ENCODE results near the gene NCAPG2.

NCAPG2 gene

GRCh38 chr7:158648168-158648567 lies 56.4 kb downstream of the NCAPG2 start:
- TF ChIP-seq EZH2phosphoT487 (IDR thresholded peaks at IDR 0.05; ENCODE audit: low read length) (no peak), EZH2 (optimal IDR thresholded peaks at IDR 0.05; ENCODE audit: low read depth, low read length) (no peak), CTCF (IDR thresholded peaks at IDR 0.05; ENCODE audit: low read length) (no peak)
- Histone ChIP-seq H3K9ac (ENCODE audit: low read length) (no peak overlapping the region), H3K4me3 (ENCODE audit: low read length) (no peak overlapping the region), H4K20me1 (ENCODE audit: insufficient read depth, low read length) (no peaks in the 10 kb centered on the region), H3K79me2 (ENCODE audit: low read length) (peaks cover 33% of the 10 kb centered on the region), H2AFZ (ENCODE audit: low read length) (no peak overlapping the region), H3K9me2 (replicated peaks; ENCODE audit: insufficient read depth, low read length) (no peaks in the 10 kb centered on the region), H3K4me2 (ENCODE audit: low read depth, low read length) (no peak overlapping the region), H3K27me3 (replicated peaks; ENCODE audit: insufficient read depth, low read length) (no peaks in the 10 kb centered on the region), H3K27ac (ENCODE audit: low read length) (no peak overlapping the region), H3F3A (ENCODE audit: insufficient read depth, low read length) (no peaks in the 10 kb centered on the region), H3K4me1 (ENCODE audit: low read length) (no peaks in the 10 kb centered on the region), H3K36me3 (replicated peaks; ENCODE audit: insufficient read depth, low read length) (peaks cover 29% of the 10 kb centered on the region), H3K9me3 (replicated peaks; ENCODE audit: insufficient read depth, low read length) (no peaks in the 10 kb centered on the region)
- no peak for DNase-seq

DNA sequence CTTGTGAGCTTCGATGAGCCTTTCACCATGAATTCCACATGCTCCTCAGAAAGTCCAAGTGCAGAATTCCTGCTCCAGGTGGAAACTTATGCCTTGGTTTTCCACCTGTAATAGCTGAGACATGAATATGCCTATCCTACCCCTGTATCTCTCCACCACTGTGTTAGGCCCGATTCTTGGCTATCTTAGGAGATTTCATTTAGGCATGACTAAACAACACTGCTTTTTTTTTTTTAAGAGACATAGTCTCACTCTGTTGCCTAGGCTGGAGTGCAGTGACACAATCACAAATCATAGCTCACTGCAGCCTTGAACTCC lies 57.2 kb downstream of the NCAPG2 start:
- Histone ChIP-seq H3K9ac (ENCODE audit: low read length) (no peak overlapping the region), H3K4me3 (ENCODE audit: low read length) (no peak overlapping the region), H3K27ac (ENCODE audit: low read length) (no peak overlapping the region), H3K9me2 (replicated peaks; ENCODE audit: insufficient read depth, low read length) (no peaks in the 10 kb centered on the region), H3K4me2 (ENCODE audit: low read depth, low read length) (no peak overlapping the region), H2AFZ (ENCODE audit: low read length) (no peak overlapping the region), H3K27me3 (replicated peaks; ENCODE audit: insufficient read depth, low read length) (no peaks in the 10 kb centered on the region), H3K79me2 (ENCODE audit: low read length) (peaks cover 33% of the 10 kb centered on the region), H3F3A (ENCODE audit: insufficient read depth, low read length) (no peaks in the 10 kb centered on the region), H3K4me1 (ENCODE audit: low read length) (no peaks in the 10 kb centered on the region), H3K9me3 (replicated peaks; ENCODE audit: insufficient read depth, low read length) (no peaks in the 10 kb centered on the region), H3K36me3 (replicated peaks; ENCODE audit: insufficient read depth, low read length) (peaks cover 29% of the 10 kb centered on the region), H4K20me1 (ENCODE audit: insufficient read depth, low read length) (no peaks in the 10 kb centered on the region)
- no peak for TF ChIP-seq EZH2 (optimal IDR thresholded peaks at IDR 0.05; ENCODE audit: low read depth, low read length)
- no peak for TF ChIP-seq CTCF (IDR thresholded peaks at IDR 0.05; ENCODE audit: low read length)
- TF ChIP-seq EZH2phosphoT487 (IDR thresholded peaks at IDR 0.05; ENCODE audit: low read length), result no peak
- DNase-seq, result no peak

DNA sequence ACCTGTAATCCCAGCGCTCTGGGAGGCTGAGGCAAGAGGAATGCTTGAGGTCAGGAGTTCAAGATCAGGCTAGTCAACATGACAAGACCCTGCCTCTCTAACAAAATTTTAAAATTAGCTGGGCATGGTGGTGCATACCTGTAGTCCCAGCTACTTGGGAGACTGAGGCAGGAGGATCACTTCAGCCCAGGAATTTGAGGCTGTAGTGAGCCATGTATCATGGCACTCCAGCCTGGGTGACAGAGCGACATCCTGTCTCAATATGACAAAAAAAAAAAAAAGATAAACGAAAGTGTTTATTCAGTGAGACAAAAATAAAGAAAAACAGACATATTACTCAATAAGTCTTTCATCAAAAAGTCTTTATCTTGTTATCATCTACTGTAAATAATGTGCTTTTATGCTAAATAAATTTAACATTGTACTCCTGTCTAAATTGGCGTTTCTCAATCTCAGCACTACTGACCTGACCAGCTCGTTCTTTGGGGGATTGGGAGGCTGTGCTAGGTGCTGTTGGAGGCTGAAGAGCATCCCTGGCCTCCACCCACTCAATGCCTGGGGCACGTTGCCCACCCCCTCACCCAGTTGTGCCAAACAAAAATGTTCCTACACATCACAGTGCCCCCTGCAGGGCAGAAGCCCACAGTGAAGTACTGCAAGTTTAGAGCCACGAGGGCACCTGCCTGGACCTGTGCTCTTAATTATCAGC lies 57.7 kb downstream of the NCAPG2 start:
- peaks cover 25% of the 10 kb centered on the region for H3K36me3 ChIP-seq (replicated peaks; ENCODE audit: insufficient read depth, low read length)
- no peak overlapping the region for H3K27ac ChIP-seq (ENCODE audit: low read length)
- H4K20me1 ChIP-seq (ENCODE audit: insufficient read depth, low read length), result no peaks in the 10 kb centered on the region
- TF ChIP-seq CTCF (IDR thresholded peaks at IDR 0.05; ENCODE audit: low read length) (peak; percentile 66), EZH2phosphoT487 (IDR thresholded peaks at IDR 0.05; ENCODE audit: low read length) (no peak)
- H2AFZ ChIP-seq (ENCODE audit: low read length), result no peak overlapping the region
- H3K4me2 ChIP-seq (ENCODE audit: low read depth, low read length), result no peak overlapping the region
- no peaks in the 10 kb centered on the region for H3K27me3 ChIP-seq (replicated peaks; ENCODE audit: insufficient read depth, low read length)
- peak; percentile 30 for DNase-seq
- H3K9ac ChIP-seq (ENCODE audit: low read length), result no peak overlapping the region
- no peaks in the 10 kb centered on the region for H3F3A ChIP-seq (ENCODE audit: insufficient read depth, low read length)
- peaks cover 30% of the 10 kb centered on the region for H3K79me2 ChIP-seq (ENCODE audit: low read length)
- no peaks in the 10 kb centered on the region for H3K9me3 ChIP-seq (replicated peaks; ENCODE audit: insufficient read depth, low read length)
- no peaks in the 10 kb centered on the region for H3K4me1 ChIP-seq (ENCODE audit: low read length)
- no peak overlapping the region for H3K4me3 ChIP-seq (ENCODE audit: low read length)
- H3K9me2 ChIP-seq (replicated peaks; ENCODE audit: insufficient read depth, low read length), result no peaks in the 10 kb centered on the region

Data from MM.1S (cell line).